ENCODE results near the gene DIS3L. TPM values are rescaled to one million over a fixed set of nuclear protein-coding genes. Genes with fewer than 3 reads are reported as not detected.
"Not testable (repeated sequence)": the region's sequence is repeated elsewhere in the genome, so short reads cannot be mapped to it uniquely, and the experiment has no call there.

DIS3L gene
- total RNA-seq, 1 experiment from 2014 or later: 31.1 TPM

- BruUV-seq (replicated peaks): no TSS peak
- ATAC-seq: no peak
- DNase-seq (ENCODE audit: low read depth, low spot score): no peak
- in situ Hi-C loops (cut with HindIII; ENCODE audit: low pct_unique_long_range_greater_than_20kb, low sequenced_read_pairs): no loop called here
- no peaks in the 10 kb centered on the region for H3K36me3 ChIP-seq (ENCODE audit: control insufficient read depth, insufficient read depth, low read length)
- intact Hi-C loops (cut with micrococcal nuclease; ENCODE audit: unreplicated experiment): no loop called here
- no peaks in the 10 kb centered on the region for H3K27me3 ChIP-seq (ENCODE audit: control insufficient read depth, insufficient read depth, low read length)
- ChIA-PET POLR2A (no interaction called here), CTCF (interaction anchor here (0.6 kb wide), 1 partner anchor 497 kb away, joined by 3 read pairs; no protein-coding TSS in a partner anchor)
- H3K27ac ChIP-seq (ENCODE audit: low read length): no peak overlapping the region
- H3K4me1 ChIP-seq (ENCODE audit: control insufficient read depth, insufficient read depth, low read length): no peaks in the 10 kb centered on the region
- H3K4me3 ChIP-seq (ENCODE audit: low read depth in 2 of 2, low read length in 2 of 2): no peak overlapping the region
- H3K9me3 ChIP-seq (ENCODE audit: control insufficient read depth, insufficient read depth, low read depth, low read length): no peaks in the 10 kb centered on the region
- TF ChIP-seq SIN3A (IDR thresholded peaks at IDR 0.05; ENCODE audit: borderline replicate concordance, insufficient read depth, low read depth, low read length): no peak
- no peak for TF ChIP-seq TCF7L2 (IDR thresholded peaks at IDR 0.05; ENCODE audit: low read depth, low read length)
- TF ChIP-seq CTCF (IDR thresholded peaks at IDR 0.05): no peak
- TF ChIP-seq, protein P1, sequence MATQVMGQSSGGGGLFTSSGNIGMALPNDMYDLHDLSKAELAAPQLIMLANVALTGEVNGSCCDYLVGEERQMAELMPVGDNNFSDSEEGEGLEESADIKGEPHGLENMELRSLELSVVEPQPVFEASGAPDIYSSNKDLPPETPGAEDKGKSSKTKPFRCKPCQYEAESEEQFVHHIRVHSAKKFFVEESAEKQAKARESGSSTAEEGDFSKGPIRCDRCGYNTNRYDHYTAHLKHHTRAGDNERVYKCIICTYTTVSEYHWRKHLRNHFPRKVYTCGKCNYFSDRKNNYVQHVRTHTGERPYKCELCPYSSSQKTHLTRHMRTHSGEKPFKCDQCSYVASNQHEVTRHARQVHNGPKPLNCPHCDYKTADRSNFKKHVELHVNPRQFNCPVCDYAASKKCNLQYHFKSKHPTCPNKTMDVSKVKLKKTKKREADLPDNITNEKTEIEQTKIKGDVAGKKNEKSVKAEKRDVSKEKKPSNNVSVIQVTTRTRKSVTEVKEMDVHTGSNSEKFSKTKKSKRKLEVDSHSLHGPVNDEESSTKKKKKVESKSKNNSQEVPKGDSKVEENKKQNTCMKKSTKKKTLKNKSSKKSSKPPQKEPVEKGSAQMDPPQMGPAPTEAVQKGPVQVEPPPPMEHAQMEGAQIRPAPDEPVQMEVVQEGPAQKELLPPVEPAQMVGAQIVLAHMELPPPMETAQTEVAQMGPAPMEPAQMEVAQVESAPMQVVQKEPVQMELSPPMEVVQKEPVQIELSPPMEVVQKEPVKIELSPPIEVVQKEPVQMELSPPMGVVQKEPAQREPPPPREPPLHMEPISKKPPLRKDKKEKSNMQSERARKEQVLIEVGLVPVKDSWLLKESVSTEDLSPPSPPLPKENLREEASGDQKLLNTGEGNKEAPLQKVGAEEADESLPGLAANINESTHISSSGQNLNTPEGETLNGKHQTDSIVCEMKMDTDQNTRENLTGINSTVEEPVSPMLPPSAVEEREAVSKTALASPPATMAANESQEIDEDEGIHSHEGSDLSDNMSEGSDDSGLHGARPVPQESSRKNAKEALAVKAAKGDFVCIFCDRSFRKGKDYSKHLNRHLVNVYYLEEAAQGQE (IDR thresholded peaks at IDR 0.05; ENCODE audit: insufficient read depth in 1 of 2, low read depth in 2 of 2, low read length in 1 of 2): no peak
- no peak for TF ChIP-seq POLR2AphosphoS5 (IDR thresholded peaks at IDR 0.05; ENCODE audit: low read depth, low read length)
Observed at GRCh38 chr15:66359740-66360139, 66.4 kb downstream of the DIS3L start.

- CTCF ChIA-PET; H3K27me3 ChIP-seq (ENCODE audit: control insufficient read depth, insufficient read depth, low read length); BruUV-seq (replicated peaks); H3K4me1 ChIP-seq (ENCODE audit: control insufficient read depth, insufficient read depth, low read length); H3K4me3 ChIP-seq (ENCODE audit: low read depth in 2 of 2, low read length in 2 of 2); H3K27ac ChIP-seq (ENCODE audit: low read length); ATAC-seq; H3K9me3 ChIP-seq (ENCODE audit: control insufficient read depth, insufficient read depth, low read depth, low read length); intact Hi-C loops (cut with micrococcal nuclease; ENCODE audit: unreplicated experiment); DNase-seq (ENCODE audit: low read depth, low spot score); H3K36me3 ChIP-seq (ENCODE audit: control insufficient read depth, insufficient read depth, low read length); in situ Hi-C loops (cut with HindIII; ENCODE audit: low pct_unique_long_range_greater_than_20kb, low sequenced_read_pairs): not testable (repeated sequence)
- POLR2A ChIA-PET: interaction anchor here (0.6 kb wide), 1 partner anchor 249 kb away, joined by 3 read pairs; no protein-coding TSS in a partner anchor
Observed at GRCh38 chr15:66361745-66362460, 68.5 kb downstream of the DIS3L start.

- ATAC-seq (no peak), DNase-seq (ENCODE audit: low read depth, low spot score) (no peak)
- Histone ChIP-seq H3K4me1 (ENCODE audit: control insufficient read depth, insufficient read depth, low read length) (no peaks in the 10 kb centered on the region), H3K4me3 (ENCODE audit: low read depth in 2 of 2, low read length in 2 of 2) (no peak overlapping the region), H3K9me3 (ENCODE audit: control insufficient read depth, insufficient read depth, low read depth, low read length) (no peaks in the 10 kb centered on the region), H3K27ac (ENCODE audit: low read length) (no peak overlapping the region), H3K36me3 (ENCODE audit: control insufficient read depth, insufficient read depth, low read length) (no peaks in the 10 kb centered on the region), H3K27me3 (ENCODE audit: control insufficient read depth, insufficient read depth, low read length) (no peaks in the 10 kb centered on the region)
- TF ChIP-seq SIN3A (IDR thresholded peaks at IDR 0.05; ENCODE audit: borderline replicate concordance, insufficient read depth, low read depth, low read length): no peak
- no peak for TF ChIP-seq TCF7L2 (IDR thresholded peaks at IDR 0.05; ENCODE audit: low read depth, low read length)
- TF ChIP-seq POLR2AphosphoS5 (IDR thresholded peaks at IDR 0.05; ENCODE audit: low read depth, low read length): no peak
- TF ChIP-seq, protein P1 (IDR thresholded peaks at IDR 0.05; ENCODE audit: insufficient read depth in 1 of 2, low read depth in 2 of 2, low read length in 1 of 2): no peak
- TF ChIP-seq CTCF (IDR thresholded peaks at IDR 0.05): no peak
- intact Hi-C loops (cut with micrococcal nuclease; ENCODE audit: unreplicated experiment) (no loop called here), in situ Hi-C loops (cut with HindIII; ENCODE audit: low pct_unique_long_range_greater_than_20kb, low sequenced_read_pairs) (no loop called here)
- ChIA-PET POLR2A (no interaction called here), CTCF (no interaction called here)
- no TSS peak for BruUV-seq (replicated peaks)
Observed at GRCh38 chr15:66362776-66363175, 69.4 kb downstream of the DIS3L start.

Measured in Panc1 (cell line).